SJSA1 (cell line): ENCODE data around the gene BRF1. TPM values are rescaled to one million over a fixed set of nuclear protein-coding genes. Genes with fewer than 3 reads are reported as not detected.

Experiments used
- DNase-seq, 2 experiments: peaks; one replicate each; pipeline ENCODE4 v3.0.0-alpha.2; 2015 to 2020; ENCODE audit warnings: low spot score in 2 of 2, low read depth in 1 of 2
- H3K27ac ChIP-seq: fragments of 250-450 bp; sonication (Bioruptor Pico); 2 replicates; pipeline ENCODE4 v1.5.1; 2020; ENCODE audit warnings: mild to moderate bottlenecking, moderate library complexity
- H3K27me3 ChIP-seq: fragments of 250-450 bp; sonication (Bioruptor Pico); replicated peaks from 2 replicates; pipeline ENCODE4 v1.5.1; 2020; ENCODE audit warnings: mild to moderate bottlenecking, moderate library complexity
- H3K36me3 ChIP-seq: fragments of 250-450 bp; sonication (Bioruptor Pico); 2 replicates; pipeline ENCODE4 v1.5.1; 2020; ENCODE audit warnings: mild to moderate bottlenecking
- H3K4me1 ChIP-seq: fragments of 250-450 bp; sonication (Bioruptor Pico); replicated peaks from 2 replicates; pipeline ENCODE4 v1.6.1; 2021; ENCODE audit warnings: mild to moderate bottlenecking
- H3K4me3 ChIP-seq: fragments of 250-450 bp; sonication (Bioruptor Pico); 2 replicates; pipeline ENCODE4 v1.5.1; 2020; ENCODE audit warnings: mild to moderate bottlenecking
- H3K9me3 ChIP-seq: fragments of 250-450 bp; sonication (Bioruptor Pico); replicated peaks from 2 replicates; pipeline ENCODE4 v1.5.1; 2020; ENCODE audit warnings: mild to moderate bottlenecking
- total RNA-seq: library from RNA; depleted of rRNA; stranded (reverse); fragments of >200 nt; shearing (Covaris generic); gene quantifications from 2 replicates; pipeline ENCODE4 v1.2.3, GENCODE V29; 2014

The BRF1 gene
- total RNA-seq, 1 experiment from 2014 or later, result 35.8 TPM

DNA sequence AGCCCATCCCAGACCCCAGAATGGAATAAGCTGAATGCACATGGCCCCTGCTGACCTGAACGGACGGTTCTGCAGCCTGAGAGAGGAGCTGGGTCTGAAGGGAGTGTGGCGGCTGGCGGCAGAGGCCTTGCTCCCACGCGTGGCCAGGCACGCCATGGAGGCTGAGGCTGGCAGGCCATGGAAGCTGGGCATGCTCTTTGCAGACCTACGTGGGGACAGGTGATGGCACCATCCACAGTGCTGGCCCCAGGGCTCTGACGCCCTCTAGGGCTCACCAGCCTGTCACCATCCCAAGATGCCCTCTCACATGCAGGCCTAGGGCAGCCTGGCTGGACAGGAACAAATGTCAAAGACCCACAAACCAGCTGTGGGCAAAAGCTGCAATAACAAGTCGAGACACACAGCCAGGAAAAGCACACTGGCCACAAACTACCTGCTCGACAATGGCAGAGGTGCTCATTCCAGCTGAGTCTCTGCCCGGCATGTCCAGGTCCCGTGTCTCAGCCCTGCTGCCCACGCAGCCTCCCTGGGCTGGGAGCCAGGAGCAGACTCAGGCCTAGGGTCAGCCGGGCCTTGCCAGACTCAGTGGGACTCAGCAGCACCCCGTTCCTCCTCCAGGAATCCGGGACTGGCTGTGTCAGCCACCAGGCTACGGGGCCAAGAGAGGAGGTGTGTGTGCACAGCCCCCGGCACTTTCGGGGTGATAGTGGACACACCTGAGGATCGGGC lies 32.8 kb downstream of the BRF1 start:
- no peak overlapping the region for H3K4me3 ChIP-seq
- H3K27ac ChIP-seq, result no peak overlapping the region
- DNase-seq, result no peak
- H3K27me3 ChIP-seq, result no peaks in the 10 kb centered on the region
- no peaks in the 10 kb centered on the region for H3K36me3 ChIP-seq
- H3K9me3 ChIP-seq, result no peaks in the 10 kb centered on the region
- no peaks in the 10 kb centered on the region for H3K4me1 ChIP-seq

DNA sequence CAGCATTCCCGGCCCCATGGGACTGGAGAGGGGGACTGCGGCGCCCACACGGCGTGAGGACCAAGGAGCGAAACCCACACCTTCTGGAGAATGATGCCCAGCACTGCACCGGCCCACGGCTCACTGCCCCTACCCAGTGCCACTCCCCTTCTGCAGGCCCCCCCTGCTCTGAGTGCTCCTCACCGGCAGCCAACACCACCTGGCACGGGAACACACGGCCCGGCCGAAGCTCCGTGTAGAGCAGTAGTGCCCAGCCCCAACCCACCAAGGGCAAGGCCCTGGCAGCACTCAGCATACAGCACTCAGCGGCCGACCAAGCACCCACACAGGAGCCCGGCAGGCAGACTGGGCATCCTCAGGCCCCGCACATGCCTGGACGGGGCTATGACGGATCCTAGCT lies 39.0 kb downstream of the BRF1 start:
- DNase-seq, result no peak
- Histone ChIP-seq H3K4me1 (peaks cover 13% of the 10 kb centered on the region), H3K9me3 (no peaks in the 10 kb centered on the region), H3K4me3 (no peak overlapping the region), H3K36me3 (no peaks in the 10 kb centered on the region; the same call in none of the 2 replicates), H3K27ac (no peak overlapping the region), H3K27me3 (no peaks in the 10 kb centered on the region)

DNA sequence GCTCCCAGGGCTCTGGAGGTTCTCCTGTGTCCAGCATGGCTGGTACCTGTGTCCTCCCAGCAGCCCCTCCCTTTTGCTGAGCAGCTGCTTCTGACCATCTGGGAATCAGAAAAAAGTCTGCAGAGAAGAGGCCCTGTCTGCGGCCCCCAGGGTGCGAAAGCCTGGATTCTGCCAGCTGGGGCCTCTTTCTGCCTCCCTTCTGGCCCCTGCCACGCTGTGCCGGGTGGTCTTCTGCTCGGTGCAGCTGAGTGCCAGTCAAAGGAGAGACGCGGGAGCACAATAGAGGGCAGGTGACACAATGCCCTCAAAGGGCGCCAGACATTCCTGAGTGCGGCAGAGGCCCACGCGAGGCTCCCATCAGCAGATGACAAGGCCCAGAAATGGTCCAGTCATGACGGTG lies 39.8 kb downstream of the BRF1 start:
- no peaks in the 10 kb centered on the region for H3K9me3 ChIP-seq
- no peak overlapping the region for H3K4me3 ChIP-seq
- H3K36me3 ChIP-seq, result peaks cover 3% of the 10 kb centered on the region
- H3K4me1 ChIP-seq, result peaks cover 13% of the 10 kb centered on the region
- no peaks in the 10 kb centered on the region for H3K27me3 ChIP-seq
- no peak overlapping the region for H3K27ac ChIP-seq
- no peak for DNase-seq

DNA sequence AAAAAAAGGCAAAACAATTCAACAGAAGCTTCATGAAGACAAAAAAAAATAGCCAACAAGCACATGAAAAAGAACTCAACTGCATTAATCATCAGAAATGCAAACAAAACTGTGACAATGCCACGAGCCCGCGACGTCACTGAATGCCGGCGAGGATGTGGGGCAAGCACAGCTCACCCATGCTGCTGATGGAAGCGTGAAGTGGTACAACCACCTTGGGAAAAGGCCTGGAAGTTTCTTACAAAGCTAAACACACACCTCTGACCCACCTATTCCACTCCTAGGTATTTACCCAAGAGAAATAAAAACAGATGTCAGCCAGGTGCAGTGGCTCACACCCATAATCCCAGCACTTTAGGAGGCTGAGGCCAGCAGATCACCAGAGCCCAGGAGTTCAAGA lies 42.0 kb downstream of the BRF1 start:
- Histone ChIP-seq H3K36me3 (peaks cover 3% of the 10 kb centered on the region), H3K9me3 (no peaks in the 10 kb centered on the region), H3K4me1 (peaks cover 23% of the 10 kb centered on the region), H3K4me3 (no peak overlapping the region), H3K27me3 (no peaks in the 10 kb centered on the region), H3K27ac (no peak overlapping the region)
- DNase-seq, result peak; percentile 72 to 74

DNA sequence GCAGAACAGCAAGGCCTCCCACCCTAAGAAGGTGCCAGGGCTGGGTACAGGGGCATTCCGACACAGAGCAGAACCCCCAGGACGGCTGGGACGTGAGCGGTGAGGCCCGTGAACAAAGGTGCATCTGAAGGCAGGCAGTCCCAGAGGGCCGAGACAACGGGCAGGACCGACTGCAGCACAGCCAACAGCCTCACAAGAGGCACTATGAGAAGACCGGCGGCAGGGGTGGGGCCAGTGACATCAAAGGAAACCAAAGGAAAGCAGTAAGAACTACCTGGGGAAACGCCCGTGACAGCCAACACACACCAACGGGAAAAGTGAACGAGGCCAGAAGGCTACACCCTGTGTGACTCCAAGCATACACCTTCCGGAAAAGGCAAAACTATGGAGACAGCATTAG lies 43.3 kb downstream of the BRF1 start:
- H3K9me3 ChIP-seq, result no peaks in the 10 kb centered on the region
- no peak for DNase-seq
- H3K27me3 ChIP-seq, result no peaks in the 10 kb centered on the region
- H3K27ac ChIP-seq, result no peak overlapping the region
- H3K4me3 ChIP-seq, result no peak overlapping the region
- peaks cover 8% of the 10 kb centered on the region for H3K36me3 ChIP-seq
- peaks cover 23% of the 10 kb centered on the region for H3K4me1 ChIP-seq

DNA sequence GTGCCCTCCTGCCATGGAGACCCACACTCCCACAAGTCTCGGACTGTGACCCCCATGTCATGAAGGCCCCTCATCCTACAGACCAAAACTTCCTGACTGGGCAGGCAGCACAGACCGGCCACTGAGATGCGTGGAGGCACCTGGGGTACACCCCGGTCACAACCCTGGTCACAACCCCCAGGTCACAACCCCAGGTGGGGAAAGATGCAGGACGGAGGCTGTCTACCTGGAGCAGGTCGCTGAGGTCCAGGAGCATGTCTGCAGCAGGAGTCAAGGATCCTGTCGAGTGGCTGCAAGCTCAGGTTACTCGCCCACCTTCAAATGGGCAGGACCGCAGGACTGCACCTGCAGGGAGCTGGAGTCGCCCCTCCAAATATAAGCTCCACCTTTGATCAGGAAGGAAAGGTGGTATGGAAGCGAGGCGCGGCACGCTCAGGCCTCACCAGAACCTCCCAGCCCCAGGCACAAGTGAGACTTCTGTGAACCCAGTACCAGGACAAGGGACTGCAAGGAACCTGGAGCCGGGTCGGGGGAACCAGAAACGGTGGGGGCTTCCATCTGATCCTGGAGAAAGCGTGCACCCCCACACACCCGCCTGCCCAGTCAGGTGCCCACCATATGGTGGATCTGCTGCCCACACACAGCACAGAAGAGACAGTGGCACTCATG lies 44.4 kb downstream of the BRF1 start:
- no peak overlapping the region for H3K27ac ChIP-seq
- H3K4me1 ChIP-seq, result peaks cover 23% of the 10 kb centered on the region
- peaks cover 16% of the 10 kb centered on the region for H3K36me3 ChIP-seq
- no peak overlapping the region for H3K4me3 ChIP-seq
- no peaks in the 10 kb centered on the region for H3K9me3 ChIP-seq
- no peaks in the 10 kb centered on the region for H3K27me3 ChIP-seq
- no peak for DNase-seq

DNA sequence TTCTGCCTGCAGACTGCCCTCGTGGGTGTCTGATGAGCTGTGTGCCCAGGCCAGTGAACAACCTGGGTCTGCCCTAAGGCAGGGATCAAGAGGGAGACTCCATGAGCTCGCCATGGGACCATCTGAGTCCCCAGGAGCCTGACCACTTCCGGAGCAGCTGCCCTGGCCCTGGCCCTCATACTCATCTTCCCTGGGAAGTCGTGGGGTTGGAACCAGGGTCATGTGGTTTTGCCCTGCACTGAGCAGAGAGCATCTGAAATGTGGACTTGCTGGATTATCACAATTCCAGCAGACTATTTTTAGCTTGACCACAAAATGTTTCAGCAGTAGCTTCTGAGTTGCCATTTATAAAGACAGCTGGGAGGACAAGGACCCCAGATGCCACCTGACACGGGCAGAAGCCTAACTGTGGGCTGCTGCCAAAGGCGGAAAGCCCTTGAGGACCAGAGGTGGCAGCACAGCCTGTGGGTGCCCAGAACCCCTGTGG lies 45.7 kb downstream of the BRF1 start:
- Histone ChIP-seq H3K4me1 (peaks cover 23% of the 10 kb centered on the region), H3K36me3 (peaks cover 30% of the 10 kb centered on the region), H3K27ac (no peak overlapping the region), H3K9me3 (no peaks in the 10 kb centered on the region), H3K27me3 (no peaks in the 10 kb centered on the region), H3K4me3 (no peak overlapping the region)
- DNase-seq, result peak in 1 of 2 experiments; percentile 16

DNA sequence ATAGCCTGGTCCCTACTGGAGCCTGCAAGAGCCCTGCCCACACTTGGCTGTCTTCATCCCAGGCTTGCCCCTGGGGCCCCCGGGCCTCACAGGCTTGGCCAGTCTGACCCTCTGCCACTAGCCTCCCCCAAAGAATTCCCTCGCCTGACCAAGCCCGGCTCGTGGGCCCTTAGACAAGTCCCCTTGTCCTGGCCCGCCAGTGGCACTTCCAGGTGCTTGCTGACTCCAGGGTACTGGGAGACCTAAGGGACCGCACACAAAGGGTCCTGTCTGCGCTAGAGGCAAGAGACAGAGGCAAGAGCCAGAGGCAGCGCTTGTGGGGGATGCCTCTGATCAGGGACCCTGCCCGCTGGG lies 47.5 kb downstream of the BRF1 start:
- H3K27ac ChIP-seq, result no peak overlapping the region
- peaks cover 42% of the 10 kb centered on the region for H3K36me3 ChIP-seq
- no peak for DNase-seq
- peaks cover 21% of the 10 kb centered on the region for H3K4me1 ChIP-seq
- H3K4me3 ChIP-seq, result no peak overlapping the region
- no peaks in the 10 kb centered on the region for H3K27me3 ChIP-seq
- no peaks in the 10 kb centered on the region for H3K9me3 ChIP-seq

DNA sequence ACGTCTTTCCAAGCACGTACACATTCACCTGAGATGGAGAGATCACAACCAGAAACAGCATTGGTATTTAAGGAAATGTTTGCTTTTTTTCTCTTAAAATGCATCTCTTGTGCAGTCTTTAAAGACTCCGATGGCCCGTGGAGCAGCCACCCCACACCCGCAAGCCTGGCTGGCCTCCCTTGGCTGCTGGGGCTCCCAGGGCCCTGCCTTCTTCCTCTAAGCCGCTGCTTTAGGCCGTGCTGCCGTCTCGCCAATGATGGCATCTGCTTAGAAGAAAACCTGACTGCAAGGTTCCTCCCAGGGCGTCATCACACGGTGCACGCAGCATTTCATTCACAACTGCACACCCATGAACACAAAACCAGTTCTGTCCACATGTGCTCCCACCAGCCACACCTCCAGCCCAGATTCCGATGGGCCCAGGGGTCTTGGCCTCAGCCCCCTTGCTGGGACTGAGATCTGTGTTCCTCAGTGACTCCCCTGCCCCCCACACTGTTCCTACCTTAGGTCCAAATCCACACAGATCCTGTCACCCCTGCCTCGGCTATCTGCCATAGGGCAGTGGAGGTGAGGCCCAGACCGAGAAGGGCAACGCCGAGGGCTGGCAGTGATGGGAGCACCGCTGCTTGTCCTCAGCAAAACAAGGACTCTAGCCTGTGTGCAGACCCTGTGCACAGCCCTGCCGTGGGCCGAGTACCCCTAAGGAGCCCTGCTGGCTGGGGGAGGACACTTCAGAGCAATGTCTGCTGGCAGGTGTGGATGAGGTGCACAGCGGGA lies 48.1 kb downstream of the BRF1 start:
- DNase-seq, result no peak
- no peaks in the 10 kb centered on the region for H3K9me3 ChIP-seq
- H3K27ac ChIP-seq, result no peak overlapping the region
- H3K27me3 ChIP-seq, result no peaks in the 10 kb centered on the region
- H3K4me3 ChIP-seq, result no peak overlapping the region
- H3K4me1 ChIP-seq, result peaks cover 22% of the 10 kb centered on the region
- H3K36me3 ChIP-seq, result peaks cover 47% of the 10 kb centered on the region

DNA sequence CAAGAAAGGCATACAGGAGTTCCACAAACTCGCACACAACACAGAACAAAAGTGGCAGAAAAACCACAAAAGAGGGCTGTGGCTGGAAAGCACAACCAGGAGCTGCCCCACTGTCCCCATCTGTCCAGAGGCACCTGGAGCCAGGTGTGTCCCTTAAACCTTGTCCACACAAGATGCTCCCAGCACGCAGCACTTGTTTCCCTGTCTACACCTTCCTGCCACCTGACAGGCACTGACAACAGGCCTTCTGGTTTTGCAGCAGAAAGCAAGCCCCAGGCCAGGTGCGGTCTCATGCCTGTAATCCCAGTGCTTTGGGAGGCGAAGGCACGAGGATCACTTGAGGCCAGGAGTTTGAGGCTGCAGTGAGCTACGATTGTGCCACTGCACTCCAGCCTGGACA lies 48.9 kb downstream of the BRF1 start:
- Histone ChIP-seq H3K36me3 (peaks cover 55% of the 10 kb centered on the region), H3K4me3 (no peak overlapping the region), H3K27me3 (no peaks in the 10 kb centered on the region), H3K27ac (no peak overlapping the region), H3K4me1 (peaks cover 25% of the 10 kb centered on the region), H3K9me3 (no peaks in the 10 kb centered on the region)
- no peak for DNase-seq

DNA sequence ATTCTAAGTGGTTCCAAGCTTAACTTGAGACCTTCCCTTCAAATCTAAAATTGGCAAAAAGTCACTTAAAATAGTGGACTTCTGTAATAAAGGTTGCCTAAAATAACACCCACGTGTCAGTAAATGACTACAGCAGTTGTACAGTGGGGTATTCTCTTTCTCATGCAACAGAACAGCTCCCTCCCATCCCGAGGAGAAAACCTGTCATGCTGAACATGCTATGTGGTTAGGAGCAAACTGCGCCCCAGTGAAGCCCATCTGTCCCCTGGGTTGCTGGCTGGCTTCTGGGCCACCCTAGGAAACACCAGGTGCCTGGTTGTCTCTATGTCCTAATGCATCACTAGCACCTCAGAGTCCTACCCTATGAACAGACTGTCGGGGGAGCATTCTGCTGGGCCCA lies 49.8 kb downstream of the BRF1 start:
- H3K9me3 ChIP-seq, result no peaks in the 10 kb centered on the region
- peaks cover 25% of the 10 kb centered on the region for H3K4me1 ChIP-seq
- no peak for DNase-seq
- no peak overlapping the region for H3K27ac ChIP-seq
- peaks cover 55% of the 10 kb centered on the region for H3K36me3 ChIP-seq
- H3K27me3 ChIP-seq, result no peaks in the 10 kb centered on the region
- no peak overlapping the region for H3K4me3 ChIP-seq

DNA sequence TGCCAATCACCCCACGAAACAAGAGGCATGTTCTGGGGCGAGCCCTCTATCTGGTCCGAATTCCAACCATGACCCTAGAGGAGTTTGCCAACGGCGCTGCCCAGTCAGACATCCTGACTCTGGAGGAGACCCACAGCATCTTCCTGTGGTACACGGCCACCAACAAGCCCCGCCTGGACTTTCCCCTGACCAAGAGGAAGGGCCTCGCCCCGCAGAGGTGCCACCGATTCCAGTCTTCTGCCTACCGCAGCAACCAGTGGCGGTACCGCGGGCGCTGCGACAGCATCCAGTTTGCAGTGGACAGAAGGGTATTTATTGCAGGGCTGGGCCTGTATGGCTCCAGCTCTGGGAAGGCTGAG lies 50.8 kb downstream of the BRF1 start:
- Histone ChIP-seq H3K9me3 (no peaks in the 10 kb centered on the region), H3K27ac (no peak overlapping the region), H3K4me3 (no peak overlapping the region)

DNA sequence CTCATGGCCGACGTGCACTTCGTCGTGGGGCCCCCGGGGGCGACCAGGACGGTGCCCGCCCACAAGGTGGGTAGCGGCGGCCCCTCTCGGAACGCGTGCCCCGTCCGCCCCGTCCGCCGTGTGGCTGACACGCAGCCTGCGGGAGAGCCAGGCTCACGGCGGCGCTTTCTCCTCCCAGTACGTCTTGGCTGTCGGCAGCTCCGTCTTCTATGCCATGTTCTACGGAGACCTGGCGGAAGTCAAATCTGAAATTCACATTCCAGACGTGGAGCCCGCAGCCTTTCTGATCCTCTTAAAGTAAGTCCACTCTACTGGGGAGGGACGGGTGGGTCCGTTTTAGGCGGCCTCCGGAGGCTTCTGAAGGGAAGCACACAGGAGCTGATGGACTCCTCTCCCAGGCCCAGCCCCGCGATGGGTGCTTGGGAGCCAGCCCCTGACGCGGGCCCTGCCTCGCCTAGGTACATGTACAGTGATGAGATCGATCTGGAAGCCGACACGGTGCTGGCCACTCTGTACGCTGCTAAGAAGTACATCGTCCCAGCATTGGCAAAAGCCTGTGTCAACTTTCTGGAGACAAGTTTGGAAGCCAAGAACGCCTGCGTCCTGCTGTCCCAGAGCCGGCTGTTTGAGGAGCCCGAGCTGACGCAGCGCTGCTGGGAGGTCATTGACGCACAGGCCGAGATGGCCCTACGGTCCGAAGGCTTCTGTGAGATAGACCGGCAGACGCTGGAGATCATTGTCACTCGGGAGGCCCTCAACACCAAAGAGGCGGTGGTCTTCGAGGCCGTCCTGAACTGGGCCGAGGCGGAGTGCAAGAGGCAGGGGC lies 51.4 kb downstream of the BRF1 start:
- H3K27ac ChIP-seq, result no peak overlapping the region

More for the DNA sequence above, 50.8 kb downstream of the BRF1 start:
- peaks cover 19% of the 10 kb centered on the region for H3K4me1 ChIP-seq
- peaks cover 60% of the 10 kb centered on the region for H3K36me3 ChIP-seq
- no peaks in the 10 kb centered on the region for H3K27me3 ChIP-seq
- no peak for DNase-seq

More for the DNA sequence above, 51.4 kb downstream of the BRF1 start:
- Histone ChIP-seq H3K4me3 (peak overlapping the region; percentile 83), H3K9me3 (no peaks in the 10 kb centered on the region), H3K4me1 (peaks cover 15% of the 10 kb centered on the region), H3K36me3 (peaks cover 60% of the 10 kb centered on the region), H3K27me3 (no peaks in the 10 kb centered on the region)
- DNase-seq, result peak in 1 of 2 experiments; percentile 10
